HCT116 (cell line): ENCODE measurements around the gene TUT1. TPM values are rescaled to one million over a fixed set of nuclear protein-coding genes. Genes with fewer than 3 reads are reported as not detected.

Experiments
- ATAC-seq: fragments of 200-7000 bp; cut with Tn5 transposase; 2 replicates; pipeline ENCODE4 v1.9.1; 2020; ENCODE audit warnings: mild to moderate bottlenecking, moderate library complexity
- BruUV-seq: library from RNA; stranded (reverse); fragments of 400-500 nt; replicated peaks from 2 replicates; lab custom pipeline; 2021; lab: Mats Ljungman, UMichigan
- CTCF ChIA-PET: fragments of 300-600 bp; sonication (Branson Sonifier 250); formaldehyde crosslinking; loops from one replicate; lab custom pipeline; 2021; ENCODE audit warnings: antibody characterized with exemption; lab: Charles Lee
- POLR2A ChIA-PET: fragments of 300-600, 350-600 bp; sonication (Branson Sonifier 250); formaldehyde crosslinking; loops from one replicate; lab custom pipeline; 2021; ENCODE audit warnings: antibody characterized with exemption; lab: Charles Lee
- RAD21 ChIA-PET, 2 experiments: fragments of 300-600 bp; sonication (Branson Sonifier 250); formaldehyde crosslinking; loops; one replicate each; lab custom pipeline; 2023; ENCODE audit warnings: low total read pairs in 2 of 2; ENCODE audit not compliant: uncharacterized antibody in 2 of 2, unreplicated experiment in 2 of 2, low non-redundant PET in 1 of 2; lab: Charles Lee
- DNase-seq: peaks from one replicate; pipeline ENCODE4 v3.0.0-alpha.2; 2010; ENCODE audit warnings: low read depth, low spot score
- H2AFZ ChIP-seq: fragments of 200-600 bp; shearing (Covaris generic), sonication (generic); 2 replicates; pipeline ENCODE4 v1.6.1; 2017; ENCODE audit warnings: low read depth, mixed run types, mixed read lengths, antibody characterized with exemption, low read length; ENCODE audit not compliant: poor library complexity, severe bottlenecking
- H3K27ac ChIP-seq: 2 replicates; pipeline ENCODE4 v1.5.1; 2012; ENCODE audit warnings: low read depth, low read length
- H3K27me3 ChIP-seq: fragments of 200-600 bp; sonication (generic); 2 replicates; pipeline ENCODE4 v1.6.1; 2016; ENCODE audit warnings: mixed run types, low read length, mixed read lengths; ENCODE audit not compliant: insufficient read depth
- H3K36me3 ChIP-seq, 2 experiments: fragments of 200-500 bp in 1 of 2; fragments of 200-600 bp in 1 of 2; sonication (Bioruptor generic) in 1 of 2; sonication (generic) in 1 of 2; 2 replicates each; pipeline versions ENCODE4 v1.5.1 to v1.6.1; 2014 to 2016; ENCODE audit warnings: low read length in 2 of 2, inconsistent platforms in 1 of 2, mixed read lengths in 1 of 2, mixed run types in 1 of 2; ENCODE audit not compliant: insufficient read depth in 2 of 2, control insufficient read depth in 1 of 2
- H3K4me1 ChIP-seq, 2 experiments: fragments of 200-600 bp in 1 of 2; sonication (generic) in 1 of 2; 2 replicates each; pipeline versions ENCODE4 v1.5.1 to v1.6.1; 2012 to 2017; ENCODE audit warnings: low read length in 2 of 2, inconsistent platforms in 1 of 2, mild to moderate bottlenecking in 1 of 2, mixed read lengths in 1 of 2, mixed run types in 1 of 2, moderate library complexity in 1 of 2; ENCODE audit not compliant: insufficient read depth in 2 of 2, control insufficient read depth in 1 of 2
- H3K4me2 ChIP-seq: fragments of 200-600 bp; sonication (generic); 2 replicates; pipeline ENCODE4 v1.6.1; 2017; ENCODE audit warnings: mixed run types, low read length, mixed read lengths
- H3K4me3 ChIP-seq, 2 experiments: fragments of 200-600 bp in 1 of 2; sonication (generic) in 1 of 2; replicated peaks in 1 of 2; 2 replicates each; pipeline ENCODE4 v1.5.1; 2011 to 2016; ENCODE audit warnings: low read length in 2 of 2, control low read depth in 1 of 2, low read depth in 1 of 2, mild to moderate bottlenecking in 1 of 2, mixed read lengths in 1 of 2, mixed run types in 1 of 2
- H3K79me2 ChIP-seq: fragments of 200-600 bp; sonication (generic); 2 replicates; pipeline ENCODE4 v1.6.1; 2017; ENCODE audit warnings: mild to moderate bottlenecking, mixed run types, low read length, moderate library complexity, mixed read lengths; ENCODE audit not compliant: insufficient read depth
- H3K9ac ChIP-seq: fragments of 200-600 bp; sonication (generic); 2 replicates; pipeline ENCODE4 v1.6.1; 2016; ENCODE audit warnings: low read length, mixed read lengths
- H3K9me2 ChIP-seq: fragments of 200-600 bp; sonication (generic), shearing (Covaris generic); 2 replicates; pipeline ENCODE4 v1.6.1; 2017; ENCODE audit warnings: mixed run types, mild to moderate bottlenecking, moderate library complexity; ENCODE audit not compliant: insufficient read depth
- H3K9me3 ChIP-seq, 2 experiments: fragments of 200-500 bp in 1 of 2; fragments of 200-600 bp in 1 of 2; sonication (Bioruptor generic) in 1 of 2; sonication (generic) in 1 of 2; 2 replicates each; pipeline ENCODE4 v1.6.1; 2014 to 2017; ENCODE audit warnings: low read length in 2 of 2, mixed read lengths in 2 of 2, inconsistent platforms in 1 of 2, low read depth in 1 of 2, mild to moderate bottlenecking in 1 of 2, mixed run types in 1 of 2, moderate library complexity in 1 of 2; ENCODE audit not compliant: control insufficient read depth in 1 of 2, insufficient read depth in 1 of 2
- H4K20me1 ChIP-seq: fragments of 200-600 bp; sonication (generic), shearing (Covaris generic); 2 replicates; pipeline ENCODE4 v1.6.1; 2017; ENCODE audit warnings: mixed run types, mild to moderate bottlenecking, moderate library complexity; ENCODE audit not compliant: insufficient read depth
- ELF1 ChIP-seq: IDR thresholded peaks from 2 replicates; pipeline ENCODE4 v1.6.1; 2012; ENCODE audit warnings: low read depth, borderline replicate concordance
- EZH2 ChIP-seq: fragments of 200-600 bp; sonication (generic); IDR thresholded peaks from 2 replicates; pipeline ENCODE4 v1.6.1; 2017; ENCODE audit warnings: antibody characterized with exemption, mixed run types
- FOSL1 ChIP-seq: IDR thresholded peaks from 2 replicates; pipeline ENCODE4 v1.6.1; 2012; ENCODE audit warnings: low read depth
- POLR2A ChIP-seq: IDR thresholded peaks from 2 replicates; pipeline ENCODE4 v1.7.0; 2011; ENCODE audit warnings: borderline replicate concordance; ENCODE audit not compliant: insufficient read depth, insufficient read length; ENCODE audit errors: extremely low read depth
- TCF7L2 ChIP-seq: IDR thresholded peaks from 2 replicates; pipeline ENCODE4 v1.7.0; 2011; ENCODE audit warnings: borderline replicate concordance, inconsistent platforms; ENCODE audit not compliant: insufficient read depth, insufficient read length; ENCODE audit errors: extremely low read depth
- ZNF274 ChIP-seq: fragments of 200-500 bp; sonication (Bioruptor generic); IDR thresholded peaks from 2 replicates; pipeline ENCODE4 v1.6.1; 2014; ENCODE audit warnings: mild to moderate bottlenecking, low read depth, low read length, inconsistent platforms
- intact Hi-C: fragments of 100-400 bp; cut with micrococcal nuclease; formaldehyde crosslinking; loops from 2 replicates; pipeline ENCODE4 v1.10.0; 2022
- total RNA-seq: library from RNA; stranded (reverse); gene quantifications from one replicate; pipeline ENCODE4 v1.2.1, GENCODE V29; 2021; ENCODE audit not compliant: unreplicated experiment
- TF ChIP-seq, protein P1 (sequence below): IDR thresholded peaks from 2 replicates; pipeline ENCODE4 v1.6.1; 2012; ENCODE audit warnings: low read depth
- TF ChIP-seq, protein P2 (sequence below): IDR thresholded peaks from 2 replicates; pipeline ENCODE4 v1.6.1; 2011; ENCODE audit warnings: mild to moderate bottlenecking, low read length, moderate library complexity; ENCODE audit not compliant: insufficient replicate concordance; ENCODE audit errors: extremely low read depth

Gene TUT1
- total RNA-seq, 1 experiment from 2014 or later = 49.0 TPM

DNA sequence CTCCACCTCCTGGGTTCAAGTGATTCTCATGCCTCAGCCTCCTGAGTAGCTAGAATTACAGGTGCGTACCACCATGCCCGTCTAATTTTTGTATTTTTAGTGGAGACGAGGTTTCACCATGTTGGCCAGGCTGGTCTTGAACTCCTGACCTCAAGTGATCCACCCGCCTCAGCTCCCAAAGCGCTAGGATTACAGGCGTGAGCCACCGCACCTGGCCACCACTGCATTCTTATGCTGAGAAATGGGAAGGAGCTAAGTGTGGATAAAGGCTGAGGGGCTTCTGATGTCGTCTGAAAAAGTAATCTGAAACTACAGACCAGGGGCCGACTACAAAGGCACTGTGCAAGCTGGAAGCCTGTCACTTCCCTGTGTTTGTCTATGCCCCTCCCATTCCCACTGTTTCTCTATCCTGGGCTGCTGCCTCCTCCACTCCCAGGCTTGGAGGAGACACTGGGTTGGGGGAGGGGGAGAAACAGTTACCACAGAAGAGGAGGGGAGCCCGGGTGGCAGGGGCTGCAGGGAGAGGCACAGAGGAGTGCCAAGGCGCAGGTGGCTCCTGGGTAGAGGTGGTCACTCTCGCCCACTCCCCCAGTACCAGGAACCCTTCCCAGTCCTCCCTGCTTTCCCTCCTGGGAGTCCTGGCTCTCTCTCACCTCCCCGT is 13.3 kb upstream of the TUT1 start:
- TF ChIP-seq, protein P1, sequence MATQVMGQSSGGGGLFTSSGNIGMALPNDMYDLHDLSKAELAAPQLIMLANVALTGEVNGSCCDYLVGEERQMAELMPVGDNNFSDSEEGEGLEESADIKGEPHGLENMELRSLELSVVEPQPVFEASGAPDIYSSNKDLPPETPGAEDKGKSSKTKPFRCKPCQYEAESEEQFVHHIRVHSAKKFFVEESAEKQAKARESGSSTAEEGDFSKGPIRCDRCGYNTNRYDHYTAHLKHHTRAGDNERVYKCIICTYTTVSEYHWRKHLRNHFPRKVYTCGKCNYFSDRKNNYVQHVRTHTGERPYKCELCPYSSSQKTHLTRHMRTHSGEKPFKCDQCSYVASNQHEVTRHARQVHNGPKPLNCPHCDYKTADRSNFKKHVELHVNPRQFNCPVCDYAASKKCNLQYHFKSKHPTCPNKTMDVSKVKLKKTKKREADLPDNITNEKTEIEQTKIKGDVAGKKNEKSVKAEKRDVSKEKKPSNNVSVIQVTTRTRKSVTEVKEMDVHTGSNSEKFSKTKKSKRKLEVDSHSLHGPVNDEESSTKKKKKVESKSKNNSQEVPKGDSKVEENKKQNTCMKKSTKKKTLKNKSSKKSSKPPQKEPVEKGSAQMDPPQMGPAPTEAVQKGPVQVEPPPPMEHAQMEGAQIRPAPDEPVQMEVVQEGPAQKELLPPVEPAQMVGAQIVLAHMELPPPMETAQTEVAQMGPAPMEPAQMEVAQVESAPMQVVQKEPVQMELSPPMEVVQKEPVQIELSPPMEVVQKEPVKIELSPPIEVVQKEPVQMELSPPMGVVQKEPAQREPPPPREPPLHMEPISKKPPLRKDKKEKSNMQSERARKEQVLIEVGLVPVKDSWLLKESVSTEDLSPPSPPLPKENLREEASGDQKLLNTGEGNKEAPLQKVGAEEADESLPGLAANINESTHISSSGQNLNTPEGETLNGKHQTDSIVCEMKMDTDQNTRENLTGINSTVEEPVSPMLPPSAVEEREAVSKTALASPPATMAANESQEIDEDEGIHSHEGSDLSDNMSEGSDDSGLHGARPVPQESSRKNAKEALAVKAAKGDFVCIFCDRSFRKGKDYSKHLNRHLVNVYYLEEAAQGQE = no peak
- TF ChIP-seq, protein P2, sequence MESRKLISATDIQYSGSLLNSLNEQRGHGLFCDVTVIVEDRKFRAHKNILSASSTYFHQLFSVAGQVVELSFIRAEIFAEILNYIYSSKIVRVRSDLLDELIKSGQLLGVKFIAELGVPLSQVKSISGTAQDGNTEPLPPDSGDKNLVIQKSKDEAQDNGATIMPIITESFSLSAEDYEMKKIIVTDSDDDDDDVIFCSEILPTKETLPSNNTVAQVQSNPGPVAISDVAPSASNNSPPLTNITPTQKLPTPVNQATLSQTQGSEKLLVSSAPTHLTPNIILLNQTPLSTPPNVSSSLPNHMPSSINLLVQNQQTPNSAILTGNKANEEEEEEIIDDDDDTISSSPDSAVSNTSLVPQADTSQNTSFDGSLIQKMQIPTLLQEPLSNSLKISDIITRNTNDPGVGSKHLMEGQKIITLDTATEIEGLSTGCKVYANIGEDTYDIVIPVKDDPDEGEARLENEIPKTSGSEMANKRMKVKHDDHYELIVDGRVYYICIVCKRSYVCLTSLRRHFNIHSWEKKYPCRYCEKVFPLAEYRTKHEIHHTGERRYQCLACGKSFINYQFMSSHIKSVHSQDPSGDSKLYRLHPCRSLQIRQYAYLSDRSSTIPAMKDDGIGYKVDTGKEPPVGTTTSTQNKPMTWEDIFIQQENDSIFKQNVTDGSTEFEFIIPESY = no peak
- TF ChIP-seq ZNF274 (no peak), EZH2 (no peak), TCF7L2 (no peak), ELF1 (no peak), POLR2A (no peak), FOSL1 (no peak)
- Histone ChIP-seq H3K4me2 (no peak overlapping the region), H3K4me3 (no peak overlapping the region), H3K27ac (no peak overlapping the region), H3K4me1 (peaks cover 5 to 30% of the 10 kb centered on the region in 2 experiments), H2AFZ (no peak overlapping the region), H3K27me3 (no peaks in the 10 kb centered on the region), H3K36me3 (peaks cover 0 to 3% of the 10 kb centered on the region in 2 experiments; a peak in 2 of 4 replicates), H3K9me2 (no peaks in the 10 kb centered on the region), H4K20me1 (no peaks in the 10 kb centered on the region), H3K79me2 (peaks cover 20% of the 10 kb centered on the region), H3K9me3 (no peaks in the 10 kb centered on the region), H3K9ac (no peak overlapping the region)
- ATAC-seq = no peak
- ChIA-PET POLR2A (interaction anchor here (4.5 kb wide), 1 partner anchor 13 kb away, joined by 40 read pairs; the partner anchor contains the start of gene TUT1), RAD21 (no interaction called here), CTCF (no interaction called here)
- intact Hi-C loops = no loop called here
- BruUV-seq = no TSS peak
- no peak for DNase-seq
